ENCODE data around the gene USP17L25. TPM values are rescaled to one million over a fixed set of nuclear protein-coding genes. Genes with fewer than 3 reads are reported as not detected.
"Not testable (repeated sequence)": the region's sequence is repeated elsewhere in the genome, so short reads cannot be mapped to it uniquely, and the experiment has no call there.

The USP17L25 gene
- total and polyA plus RNA-seq, 2 of the 8 experiments (the other 6 are each of a cell fraction or from before 2014, with no cell fraction given), result not detected

DNA sequence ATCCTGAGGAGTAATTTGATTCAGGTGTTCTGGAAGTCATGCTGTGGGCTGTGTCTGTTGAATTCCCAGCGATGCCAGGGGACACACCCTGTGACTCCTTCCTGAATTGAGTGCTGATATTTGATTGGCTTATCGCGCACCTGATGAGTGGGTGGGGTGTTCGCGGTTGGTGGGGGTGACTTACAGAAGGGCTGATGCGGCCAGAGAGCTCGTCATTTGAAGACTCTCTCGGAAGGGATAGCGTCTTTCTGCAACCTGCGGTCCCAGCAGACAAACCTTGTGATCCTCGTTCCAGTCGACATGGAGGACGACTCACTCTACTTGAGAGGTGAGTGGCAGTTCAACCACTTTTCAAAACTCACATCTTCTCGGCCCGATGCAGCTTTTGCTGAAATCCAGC lies 4.8 kb upstream of the USP17L25 start, which contains the start of gene USP17L24:
TSS of gene USP17L24 (plus strand) at position 301 of the 400 bp plus-strand sequence. CDS start at position 301, 0 bp downstream.
- CTCF ChIA-PET (ENCODE audit: partially characterized antibody), result not testable (repeated sequence)

DNA sequence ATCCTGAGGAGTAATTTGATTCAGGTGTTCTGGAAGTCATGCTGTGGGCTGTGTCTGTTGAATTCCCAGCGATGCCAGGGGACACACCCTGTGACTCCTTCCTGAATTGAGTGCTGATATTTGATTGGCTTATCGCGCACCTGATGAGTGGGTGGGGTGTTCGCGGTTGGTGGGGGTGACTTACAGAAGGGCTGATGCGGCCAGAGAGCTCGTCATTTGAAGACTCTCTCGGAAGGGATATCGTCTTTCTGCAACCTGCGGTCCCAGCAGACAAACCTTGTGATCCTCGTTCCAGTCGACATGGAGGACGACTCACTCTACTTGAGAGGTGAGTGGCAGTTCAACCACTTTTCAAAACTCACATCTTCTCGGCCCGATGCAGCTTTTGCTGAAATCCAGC lies 4.6 kb downstream of the USP17L25 start, which contains the start of gene USP17L26:
TSS of gene USP17L26 (plus strand) at position 301 of the 400 bp plus-strand sequence. CDS start at position 301, 0 bp downstream.
- H3K36me3 ChIP-seq (ENCODE audit: control insufficient read depth in 2 of 4, insufficient read depth in 4 of 4, low read length in 3 of 4); H2BK5ac ChIP-seq (ENCODE audit: low read depth, low read length); H4K20me1 ChIP-seq (replicated peaks in 1 of 2; ENCODE audit: control insufficient read depth in 1 of 2, insufficient read depth in 2 of 2, low read length in 2 of 2); H3K9ac ChIP-seq (replicated peaks in 1 of 4; ENCODE audit: extremely low read depth in 1 of 4, low read depth in 3 of 4, low read length in 3 of 4); H3K79me2 ChIP-seq (ENCODE audit: control insufficient read depth in 1 of 2, insufficient read depth in 2 of 2, low read length in 2 of 2); H2BK12ac ChIP-seq (ENCODE audit: low read depth, low read length); H3K4me1 ChIP-seq (replicated peaks in 1 of 4; ENCODE audit: control insufficient read depth in 3 of 4, insufficient read depth in 4 of 4, low read length in 3 of 4); H2BK15ac ChIP-seq (ENCODE audit: low read length); H2BK20ac ChIP-seq (ENCODE audit: low read length); H3K79me1 ChIP-seq (ENCODE audit: low read depth, low read length); H3K23ac ChIP-seq (ENCODE audit: insufficient read length); H3K23me2 ChIP-seq (ENCODE audit: low read depth, low read length); H3K27me3 ChIP-seq (replicated peaks in 1 of 4; ENCODE audit: control insufficient read depth in 3 of 4, extremely low read depth in 1 of 4, insufficient read depth in 3 of 4, low read length in 3 of 4); H3K9me3 ChIP-seq (ENCODE audit: insufficient read depth in 2 of 2, low read depth in 1 of 2, low read length in 1 of 2); H2AK5ac ChIP-seq (ENCODE audit: low read depth, low read length); H3K4me2 ChIP-seq (ENCODE audit: insufficient read depth in 1 of 2, low read depth in 2 of 2, low read length in 2 of 2); H2AFZ ChIP-seq (ENCODE audit: low read length); H4K5ac ChIP-seq (ENCODE audit: insufficient read length, low read depth, low read length); FAIRE-seq; H3K18ac ChIP-seq (ENCODE audit: extremely low read depth, low read length); H3K56ac ChIP-seq (replicated peaks; ENCODE audit: insufficient read length, low read depth, low read length); H3K14ac ChIP-seq (ENCODE audit: insufficient read length); POLR2A ChIA-PET (ENCODE audit: partially characterized antibody); H3K27ac ChIP-seq (ENCODE audit: low read depth, low read length); CTCF ChIA-PET (ENCODE audit: partially characterized antibody); H3K4me3 ChIP-seq (ENCODE audit: extremely low read depth in 1 of 4, insufficient read depth in 2 of 4, low read depth in 3 of 4, low read length in 4 of 4); DNase-seq (ENCODE audit: low read depth in 1 of 2, low spot score in 2 of 2); H4K91ac ChIP-seq (replicated peaks; ENCODE audit: insufficient read length, low read length); H3K4ac ChIP-seq (replicated peaks; ENCODE audit: insufficient read length, low read depth, low read length); H4K8ac ChIP-seq (ENCODE audit: extremely low read depth, insufficient read depth, low read length); H2BK120ac ChIP-seq (replicated peaks; ENCODE audit: low read depth, low read length): not testable (repeated sequence)
- WGBS, 2 experiments (ENCODE audit: extremely low coverage in 1 of 2, insufficient coverage in 1 of 2, insufficient read length in 1 of 2, insufficient replicate concordance in 2 of 2, low coverage in 1 of 2, low lambda C conversion rate in 2 of 2, missing lambda C conversion rate in 1 of 2), result no CpG with 5 or more reads among the region's 15 CpGs

More for the DNA sequence above, 4.8 kb upstream of the USP17L25 start, which contains the start of gene USP17L24:
- H3K56ac ChIP-seq (replicated peaks; ENCODE audit: insufficient read length, low read depth, low read length); H3K9me3 ChIP-seq (ENCODE audit: insufficient read depth in 2 of 2, low read depth in 1 of 2, low read length in 1 of 2); H3K18ac ChIP-seq (ENCODE audit: extremely low read depth, low read length); H3K36me3 ChIP-seq (ENCODE audit: control insufficient read depth in 2 of 4, insufficient read depth in 4 of 4, low read length in 3 of 4); H2BK12ac ChIP-seq (ENCODE audit: low read depth, low read length); H3K79me1 ChIP-seq (ENCODE audit: low read depth, low read length); H3K4me2 ChIP-seq (ENCODE audit: insufficient read depth in 1 of 2, low read depth in 2 of 2, low read length in 2 of 2); H2AK5ac ChIP-seq (ENCODE audit: low read depth, low read length); DNase-seq (ENCODE audit: low read depth in 1 of 2, low spot score in 2 of 2); H2BK20ac ChIP-seq (ENCODE audit: low read length); FAIRE-seq; H2BK5ac ChIP-seq (ENCODE audit: low read depth, low read length); H3K23me2 ChIP-seq (ENCODE audit: low read depth, low read length); H3K23ac ChIP-seq (ENCODE audit: insufficient read length); H2BK15ac ChIP-seq (ENCODE audit: low read length); H3K4ac ChIP-seq (replicated peaks; ENCODE audit: insufficient read length, low read depth, low read length); H2BK120ac ChIP-seq (replicated peaks; ENCODE audit: low read depth, low read length); POLR2A ChIA-PET (ENCODE audit: partially characterized antibody); H2AFZ ChIP-seq (ENCODE audit: low read length); H3K27ac ChIP-seq (ENCODE audit: low read depth, low read length); H3K9ac ChIP-seq (replicated peaks in 1 of 4; ENCODE audit: extremely low read depth in 1 of 4, low read depth in 3 of 4, low read length in 3 of 4); H4K91ac ChIP-seq (replicated peaks; ENCODE audit: insufficient read length, low read length); H3K14ac ChIP-seq (ENCODE audit: insufficient read length); H3K4me1 ChIP-seq (replicated peaks in 1 of 4; ENCODE audit: control insufficient read depth in 3 of 4, insufficient read depth in 4 of 4, low read length in 3 of 4); H3K27me3 ChIP-seq (replicated peaks in 1 of 4; ENCODE audit: control insufficient read depth in 3 of 4, extremely low read depth in 1 of 4, insufficient read depth in 3 of 4, low read length in 3 of 4); H4K8ac ChIP-seq (ENCODE audit: extremely low read depth, insufficient read depth, low read length); H3K4me3 ChIP-seq (ENCODE audit: extremely low read depth in 1 of 4, insufficient read depth in 2 of 4, low read depth in 3 of 4, low read length in 4 of 4); H4K20me1 ChIP-seq (replicated peaks in 1 of 2; ENCODE audit: control insufficient read depth in 1 of 2, insufficient read depth in 2 of 2, low read length in 2 of 2); H4K5ac ChIP-seq (ENCODE audit: insufficient read length, low read depth, low read length); H3K79me2 ChIP-seq (ENCODE audit: control insufficient read depth in 1 of 2, insufficient read depth in 2 of 2, low read length in 2 of 2): not testable (repeated sequence)
- WGBS, 2 experiments (ENCODE audit: extremely low coverage in 1 of 2, insufficient coverage in 1 of 2, insufficient read length in 1 of 2, insufficient replicate concordance in 2 of 2, low coverage in 1 of 2, low lambda C conversion rate in 2 of 2, missing lambda C conversion rate in 1 of 2), result no CpG with 5 or more reads among the region's 15 CpGs

Data from H1 (cell line).